KMS-11 (cell line): ENCODE results near the gene IRF6.

ENCODE experiments used
- H2AFZ ChIP-seq: fragments of 200-600 bp; sonication (generic); 2 replicates; pipeline ENCODE4 v1.6.1; 2016; ENCODE audit warnings: antibody characterized with exemption, mixed run types, low read depth
- H3K27ac ChIP-seq: fragments of 200-600 bp; sonication (generic); 2 replicates; pipeline ENCODE4 v1.6.1; 2016; ENCODE audit warnings: mild to moderate bottlenecking, mixed run types
- H3K27me3 ChIP-seq: fragments of 200-600 bp; sonication (generic); 2 replicates; pipeline ENCODE4 v1.6.1; 2017; ENCODE audit warnings: mild to moderate bottlenecking, low read depth, mixed run types, moderate library complexity; ENCODE audit not compliant: insufficient read depth
- H3K36me3 ChIP-seq: fragments of 200-600 bp; sonication (generic); 2 replicates; pipeline ENCODE4 v1.6.1; 2017; ENCODE audit warnings: mild to moderate bottlenecking, mixed run types; ENCODE audit not compliant: insufficient read depth
- H3K4me1 ChIP-seq: fragments of 200-600 bp; sonication (generic); 2 replicates; pipeline ENCODE4 v1.6.1; 2016; ENCODE audit warnings: mild to moderate bottlenecking, low read depth, mixed run types; ENCODE audit not compliant: poor library complexity, severe bottlenecking
- H3K4me2 ChIP-seq: fragments of 200-600 bp; sonication (generic); 2 replicates; pipeline ENCODE4 v1.7.0; 2016; ENCODE audit warnings: mild to moderate bottlenecking, mixed run types
- H3K4me3 ChIP-seq: fragments of 200-600 bp; sonication (generic); IDR thresholded peaks from 2 replicates; pipeline ENCODE4 v1.6.1; 2017; ENCODE audit warnings: low read depth, low read length, mixed read lengths; ENCODE audit not compliant: insufficient read depth
- H3K79me2 ChIP-seq: fragments of 200-600 bp; sonication (generic); 2 replicates; pipeline ENCODE4 v1.6.1; 2016; ENCODE audit warnings: low read depth, mixed run types; ENCODE audit not compliant: insufficient read depth
- H3K9ac ChIP-seq: fragments of 200-600 bp; sonication (generic); 2 replicates; pipeline ENCODE4 v1.6.1; 2016; ENCODE audit warnings: mild to moderate bottlenecking, mixed run types
- H4K20me1 ChIP-seq: fragments of 200-600 bp; sonication (generic); 2 replicates; pipeline ENCODE4 v1.6.1; 2016; ENCODE audit warnings: mild to moderate bottlenecking, mixed run types; ENCODE audit not compliant: insufficient read depth
- CTCF ChIP-seq: fragments of 200-600 bp; sonication (generic); conservative IDR thresholded peaks from 2 replicates; pipeline ENCODE4 v1.6.1; 2017; ENCODE audit warnings: low read depth, mild to moderate bottlenecking, antibody characterized with exemption, low read length, moderate library complexity, mixed read lengths

The IRF6 gene

GRCh38 chr1:209751627-209752231 lies 54.2 kb downstream of the IRF6 start:
- no peaks in the 10 kb centered on the region for H3K79me2 ChIP-seq
- H3K4me3 ChIP-seq, result peak overlapping the region; percentile 69
- no peaks in the 10 kb centered on the region for H3K36me3 ChIP-seq
- TF ChIP-seq CTCF, result no peak
- H3K27ac ChIP-seq, result peak overlapping the region; percentile 52
- H3K4me2 ChIP-seq, result peak overlapping the region; percentile 90
- peaks cover 90% of the 10 kb centered on the region for H3K4me1 ChIP-seq
- H3K27me3 ChIP-seq, result no peaks in the 10 kb centered on the region
- no peaks in the 10 kb centered on the region for H4K20me1 ChIP-seq
- peak overlapping the region; percentile 38 for H2AFZ ChIP-seq
- peak overlapping the region; percentile 2; the same call in 1 of the 2 replicates for H3K9ac ChIP-seq

GRCh38 chr1:209749670-209750323 lies 56.1 kb downstream of the IRF6 start:
- H3K4me2 ChIP-seq, result no peak overlapping the region
- H3K9ac ChIP-seq, result no peak overlapping the region
- no peaks in the 10 kb centered on the region for H3K79me2 ChIP-seq
- no peak overlapping the region for H2AFZ ChIP-seq
- no peak for TF ChIP-seq CTCF
- H4K20me1 ChIP-seq, result no peaks in the 10 kb centered on the region
- peaks cover 71% of the 10 kb centered on the region for H3K4me1 ChIP-seq
- no peaks in the 10 kb centered on the region for H3K27me3 ChIP-seq
- H3K27ac ChIP-seq, result no peak overlapping the region
- H3K36me3 ChIP-seq, result no peaks in the 10 kb centered on the region
- H3K4me3 ChIP-seq, result no peak overlapping the region

- H3K9ac ChIP-seq, result no peak overlapping the region
- no peaks in the 10 kb centered on the region for H3K27me3 ChIP-seq
- no peaks in the 10 kb centered on the region for H4K20me1 ChIP-seq
- H3K4me2 ChIP-seq, result no peak overlapping the region
- no peak overlapping the region for H2AFZ ChIP-seq
- TF ChIP-seq CTCF, result no peak
- H3K4me3 ChIP-seq, result no peak overlapping the region
- H3K27ac ChIP-seq, result no peak overlapping the region
- H3K36me3 ChIP-seq, result no peaks in the 10 kb centered on the region
- peaks cover 65% of the 10 kb centered on the region for H3K4me1 ChIP-seq
- H3K79me2 ChIP-seq, result no peaks in the 10 kb centered on the region
Observed at GRCh38 chr1:209749205-209749604, 56.7 kb downstream of the IRF6 start.

GRCh38 chr1:209748620-209749019 lies 57.3 kb downstream of the IRF6 start:
- Histone ChIP-seq H3K4me3 (no peak overlapping the region), H3K79me2 (no peaks in the 10 kb centered on the region), H3K4me2 (peak overlapping the region; percentile 37), H3K4me1 (peaks cover 59% of the 10 kb centered on the region), H4K20me1 (no peaks in the 10 kb centered on the region), H3K9ac (no peak overlapping the region), H3K36me3 (no peaks in the 10 kb centered on the region), H2AFZ (0 out of 2 replicates have a peak overlapping the region, but pooled peaks have one; percentile 74), H3K27me3 (no peaks in the 10 kb centered on the region), H3K27ac (no peak overlapping the region)
- TF ChIP-seq CTCF, result no peak
